Subcutaneous abdominal adipose tissue (tissue), 5 donors: Measurements from ENCODE around the gene LENG8.

Source experiments
- H3K27ac ChIP-seq: one replicate; pipeline ENCODE4 v1.7.0; 2013; ENCODE audit warnings: low read depth, mild to moderate bottlenecking, inconsistent platforms, low read length, moderate library complexity
- H3K27me3 ChIP-seq, 5 donors: one replicate each; pipeline ENCODE4 v1.7.0; 2013; ENCODE audit warnings: low read length in 5 of 5, inconsistent platforms in 1 of 5; ENCODE audit not compliant: control insufficient read depth in 5 of 5, insufficient read depth in 4 of 5
- H3K36me3 ChIP-seq, 5 donors: one replicate each; pipeline ENCODE4 v1.7.0; 2013; ENCODE audit warnings: low read length in 5 of 5; ENCODE audit not compliant: control insufficient read depth in 5 of 5, insufficient read depth in 5 of 5
- H3K4me1 ChIP-seq, 5 donors: one replicate each; pipeline ENCODE4 v1.7.0; 2013; ENCODE audit warnings: low read length in 5 of 5, mild to moderate bottlenecking in 3 of 5, moderate library complexity in 1 of 5; ENCODE audit not compliant: control insufficient read depth in 5 of 5, insufficient read depth in 5 of 5
- H3K4me3 ChIP-seq, 5 donors: one replicate each; pipeline ENCODE4 v1.7.0; 2013; ENCODE audit warnings: low read length in 5 of 5, low read depth in 1 of 5
- H3K9ac ChIP-seq, 5 donors: one replicate each; pipeline ENCODE4 v1.7.0; 2013; ENCODE audit warnings: low read length in 5 of 5, mild to moderate bottlenecking in 4 of 5, moderate library complexity in 3 of 5
- H3K9me3 ChIP-seq, 5 donors: one replicate each; pipeline ENCODE4 v1.7.0; 2013; ENCODE audit warnings: low read length in 5 of 5; ENCODE audit not compliant: control insufficient read depth in 5 of 5
- donor health status: healthy.
- donor health status: healthy.
- donor health status: healthy.
- donor health status: healthy.
- donor health status: healthy.

LENG8 gene

DNA sequence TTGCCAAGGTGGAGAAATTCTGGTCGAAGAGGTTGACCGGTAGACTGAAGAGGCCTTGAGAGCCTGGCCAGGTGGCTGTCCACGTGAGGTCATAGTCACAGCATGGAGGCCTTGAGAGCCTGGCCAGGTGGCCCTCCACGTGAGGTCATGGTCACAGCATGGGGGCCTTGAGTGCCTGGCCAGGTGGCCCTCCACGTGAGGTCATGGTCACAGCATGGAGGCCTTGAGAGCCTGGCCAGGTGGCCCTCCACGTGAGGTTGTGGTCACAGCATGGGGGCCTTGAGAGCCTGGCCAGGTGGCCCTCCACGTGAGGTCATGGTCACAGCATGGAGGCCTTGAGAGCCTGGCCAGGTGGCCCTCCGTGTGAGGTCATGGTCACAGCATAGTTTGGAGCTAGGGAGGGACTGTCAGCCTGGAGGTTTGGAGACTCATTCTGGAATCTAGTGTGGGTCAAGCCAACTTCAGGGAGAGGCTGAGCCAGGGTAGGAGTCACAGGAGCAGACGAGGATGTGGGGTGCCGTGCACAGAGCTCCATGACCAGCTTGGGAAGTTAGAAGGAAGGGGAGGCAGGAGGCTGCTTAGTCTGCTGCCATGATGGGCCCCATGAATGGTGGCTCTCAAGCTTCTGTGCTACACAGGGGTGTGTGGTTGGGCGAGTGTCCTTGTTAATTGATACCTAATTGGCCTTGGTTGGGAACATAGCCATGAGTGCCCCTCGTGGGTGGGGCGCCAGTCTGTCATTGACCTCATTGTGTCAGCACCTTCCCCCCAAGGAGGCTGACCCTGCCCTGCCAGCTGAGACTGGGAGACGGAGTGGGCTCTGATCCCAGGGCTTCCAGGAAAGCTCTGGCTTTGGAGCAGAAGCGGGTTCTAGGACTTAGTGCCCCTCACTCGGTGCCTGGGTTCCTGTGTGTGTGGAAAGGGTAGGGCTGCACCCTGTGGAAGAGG, 10.6 kb downstream of the LENG8 start:
- Histone ChIP-seq H3K27me3 (no peaks in the 10 kb centered on the region), H3K4me3 (no peak overlapping the region), H3K4me1 (peaks cover 0 to 40% (median 32%) of the 10 kb centered on the region in 5 donors), H3K9me3 (no peaks in the 10 kb centered on the region), H3K27ac (no peak overlapping the region), H3K36me3 (peaks cover 0 to 76% (median 72%) of the 10 kb centered on the region in 5 donors), H3K9ac (peak overlapping the region in 1 of 5 donors; percentile 2)

DNA sequence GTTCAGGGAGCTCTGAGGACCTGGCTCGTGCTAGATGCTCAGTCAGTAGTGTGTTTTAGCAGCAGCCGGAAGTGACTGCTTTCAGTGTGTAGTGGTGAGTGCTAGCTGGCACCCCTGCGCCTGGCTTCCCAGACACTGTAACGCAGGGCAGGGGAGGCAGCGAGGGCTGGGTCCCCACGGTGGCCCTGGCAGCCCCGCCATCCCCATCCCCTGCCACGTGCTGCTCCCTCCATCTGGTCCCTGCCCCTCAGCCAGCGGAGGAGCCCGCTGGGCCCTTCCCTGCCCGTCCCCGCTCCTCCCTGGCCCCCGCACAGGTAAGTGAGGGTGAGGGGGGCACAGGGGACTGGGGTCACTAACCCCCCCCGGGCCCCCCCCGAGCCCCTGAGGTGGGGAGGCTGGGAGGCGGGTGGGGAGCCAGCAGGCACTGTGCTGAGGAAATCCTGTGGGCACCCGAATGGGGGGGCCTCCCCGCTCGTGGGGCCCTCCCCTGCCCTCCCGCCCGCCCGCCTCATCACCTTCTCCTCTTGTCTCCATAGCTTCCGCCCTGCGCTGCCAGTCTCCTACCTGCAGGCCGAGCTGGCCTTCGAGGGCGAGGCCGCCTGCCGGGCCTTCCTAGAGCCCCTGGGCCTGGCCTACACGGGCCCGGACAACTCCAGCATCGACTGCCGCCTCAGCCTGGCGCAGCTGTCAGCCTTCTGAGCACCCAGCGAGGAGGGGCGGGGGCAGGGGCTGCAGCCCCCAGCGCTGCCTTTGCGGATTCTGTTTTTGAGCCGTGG, 11.4 kb downstream of the LENG8 start:
- H3K9ac ChIP-seq, result peak overlapping the region in 1 of 5 donors; percentile 2
- no peaks in the 10 kb centered on the region for H3K9me3 ChIP-seq
- H3K36me3 ChIP-seq, result peaks cover 0 to 67% (median 64%) of the 10 kb centered on the region in 5 donors
- no peak overlapping the region for H3K4me3 ChIP-seq
- peaks cover 0 to 44% (median 36%) of the 10 kb centered on the region in 5 donors for H3K4me1 ChIP-seq
- H3K27me3 ChIP-seq, result no peaks in the 10 kb centered on the region
- no peak overlapping the region for H3K27ac ChIP-seq

DNA sequence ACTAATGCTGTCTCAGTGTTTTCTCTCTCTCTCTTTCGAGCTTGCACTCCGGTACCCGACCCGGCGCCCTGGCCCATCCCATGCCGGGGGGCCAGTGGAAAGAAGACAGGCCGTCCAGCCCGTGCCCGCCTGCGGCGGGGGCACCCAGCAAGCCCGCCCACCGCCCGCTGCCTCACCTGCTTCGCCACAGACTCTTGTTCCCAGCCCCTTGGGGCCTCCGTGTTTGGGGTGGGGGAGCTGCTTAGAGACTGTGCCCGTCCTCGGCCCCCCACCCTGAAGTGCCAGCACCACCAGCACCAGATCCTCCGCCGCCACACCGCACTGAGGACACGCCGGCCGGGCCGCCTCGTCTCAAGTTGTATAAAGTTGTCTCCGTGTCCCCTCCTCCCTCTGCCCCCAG, 12.2 kb downstream of the LENG8 start:
- Histone ChIP-seq H3K9me3 (no peaks in the 10 kb centered on the region), H3K9ac (no peak overlapping the region), H3K27me3 (no peaks in the 10 kb centered on the region), H3K4me3 (no peak overlapping the region), H3K4me1 (peaks cover 0 to 44% (median 36%) of the 10 kb centered on the region in 5 donors), H3K36me3 (peaks cover 0 to 59% (median 56%) of the 10 kb centered on the region in 5 donors), H3K27ac (no peak overlapping the region)

DNA sequence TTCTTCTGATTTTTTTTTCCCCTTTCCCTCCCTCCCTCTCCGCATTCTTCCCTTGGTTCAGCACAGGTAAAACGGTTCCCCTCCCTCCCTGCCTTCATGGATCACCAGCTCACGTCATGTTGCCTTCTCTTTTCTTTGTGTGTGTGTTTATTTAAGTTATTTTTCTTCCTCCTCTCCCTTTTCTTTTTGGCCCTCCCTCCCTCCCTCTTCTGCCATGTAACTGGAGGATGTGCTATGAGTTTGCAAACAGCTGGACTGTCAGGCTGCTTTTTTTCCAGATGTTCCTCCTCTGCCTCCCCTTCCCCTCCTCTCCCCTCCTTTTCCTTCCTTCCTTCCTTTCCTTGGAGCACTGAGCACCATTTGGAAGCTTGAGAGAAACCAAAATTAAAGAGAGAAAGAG, 12.6 kb downstream of the LENG8 start:
- no peak overlapping the region for H3K4me3 ChIP-seq
- H3K4me1 ChIP-seq, result peaks cover 0 to 44% (median 36%) of the 10 kb centered on the region in 5 donors
- no peaks in the 10 kb centered on the region for H3K27me3 ChIP-seq
- no peaks in the 10 kb centered on the region for H3K9me3 ChIP-seq
- no peak overlapping the region for H3K9ac ChIP-seq
- peaks cover 0 to 55% (median 52%) of the 10 kb centered on the region in 5 donors for H3K36me3 ChIP-seq
- H3K27ac ChIP-seq, result peak overlapping the region; percentile 88

DNA sequence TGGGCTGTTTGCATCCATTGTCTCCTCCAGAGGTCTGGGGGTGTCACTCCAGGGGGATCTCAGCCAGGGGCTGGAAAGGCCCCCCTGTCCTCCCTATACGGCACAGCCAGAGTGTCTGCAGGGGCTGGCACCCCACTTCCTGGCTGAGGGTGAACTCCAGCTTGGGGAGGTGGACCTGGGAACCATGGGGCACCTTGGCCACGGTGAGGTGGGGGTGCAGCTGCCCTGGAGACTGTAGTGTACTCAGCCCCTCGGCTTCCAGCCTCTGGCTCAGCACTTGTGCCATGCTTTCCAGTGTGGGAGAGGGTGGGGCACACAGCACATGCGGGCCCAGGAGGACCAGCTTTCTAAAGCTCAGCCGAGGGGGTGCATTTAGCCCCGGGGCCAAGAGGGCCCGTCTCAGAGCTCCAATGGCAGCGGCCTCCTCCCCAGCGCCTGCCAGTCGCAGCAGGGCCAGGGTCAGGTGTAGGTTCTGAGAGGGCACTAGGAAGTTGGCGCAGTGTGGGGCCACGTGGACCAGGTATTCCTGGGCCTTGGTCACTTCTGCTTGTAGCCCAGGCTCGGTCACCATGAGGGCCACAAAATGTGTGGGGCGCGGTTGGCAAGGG, 13.2 kb downstream of the LENG8 start:
- no peaks in the 10 kb centered on the region for H3K9me3 ChIP-seq
- H3K9ac ChIP-seq, result peak overlapping the region in 4 of 5 donors; percentile 73 to 92 (median 80)
- peaks cover 0 to 50% (median 47%) of the 10 kb centered on the region in 5 donors for H3K36me3 ChIP-seq
- H3K4me3 ChIP-seq, result peak overlapping the region in 4 of 5 donors; percentile 64 to 76 (median 68)
- H3K27ac ChIP-seq, result peak overlapping the region; percentile 88
- no peaks in the 10 kb centered on the region for H3K27me3 ChIP-seq
- peaks cover 0 to 44% (median 36%) of the 10 kb centered on the region in 5 donors for H3K4me1 ChIP-seq

DNA sequence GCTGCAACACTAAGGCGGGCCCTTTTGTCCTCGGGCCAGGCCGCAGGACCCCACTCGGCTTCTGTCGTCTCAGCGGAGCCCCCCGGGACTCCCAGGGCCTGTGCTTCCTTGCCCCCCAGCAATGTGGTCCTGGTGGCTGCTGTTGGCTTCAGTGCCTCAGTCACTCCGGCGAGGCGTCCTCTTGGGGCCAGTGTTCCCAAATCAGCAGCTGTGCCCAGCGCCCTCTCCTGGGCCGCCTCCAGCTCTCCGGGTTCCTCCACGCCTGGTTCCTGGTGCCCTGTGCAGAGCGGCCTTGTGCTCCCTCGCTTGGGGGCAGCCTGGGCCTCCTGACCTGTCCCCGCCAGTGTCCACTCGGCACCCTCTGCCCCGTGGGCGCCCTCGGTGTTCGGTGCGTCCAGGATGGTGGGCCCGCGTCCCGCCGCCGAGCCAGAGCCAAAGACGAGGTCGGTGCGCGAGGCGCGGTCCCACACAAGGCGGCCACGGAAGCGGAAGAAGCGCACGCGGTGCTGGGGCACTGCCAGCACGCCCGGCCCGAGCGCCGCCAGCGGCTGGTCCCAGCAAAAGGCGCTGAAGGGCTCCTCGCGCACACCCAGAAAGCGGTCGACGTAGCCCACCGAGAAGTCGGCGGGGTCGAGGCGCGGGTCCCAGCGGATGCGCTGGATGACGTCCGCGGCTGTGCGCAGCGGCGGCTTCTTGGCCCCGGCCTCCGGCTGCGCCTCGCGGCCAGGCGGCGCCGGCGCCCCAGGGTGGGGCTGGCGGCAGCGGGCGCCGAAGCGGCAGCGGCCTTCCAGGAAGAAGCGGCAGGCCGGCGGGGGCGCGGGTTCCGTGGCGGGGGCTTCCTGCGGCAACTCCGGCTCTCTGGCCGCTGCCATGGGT, 13.9 kb downstream of the LENG8 start:
- H3K9ac ChIP-seq, result peak overlapping the region in 4 of 5 donors; percentile 73 to 92 (median 80)
- H3K9me3 ChIP-seq, result no peaks in the 10 kb centered on the region
- H3K27me3 ChIP-seq, result no peaks in the 10 kb centered on the region
- peak overlapping the region; percentile 88 for H3K27ac ChIP-seq
- peaks cover 0 to 44% (median 36%) of the 10 kb centered on the region in 5 donors for H3K4me1 ChIP-seq
- H3K36me3 ChIP-seq, result peaks cover 0 to 42% (median 40%) of the 10 kb centered on the region in 5 donors
- peak overlapping the region in 4 of 5 donors; percentile 64 to 76 (median 68) for H3K4me3 ChIP-seq

DNA sequence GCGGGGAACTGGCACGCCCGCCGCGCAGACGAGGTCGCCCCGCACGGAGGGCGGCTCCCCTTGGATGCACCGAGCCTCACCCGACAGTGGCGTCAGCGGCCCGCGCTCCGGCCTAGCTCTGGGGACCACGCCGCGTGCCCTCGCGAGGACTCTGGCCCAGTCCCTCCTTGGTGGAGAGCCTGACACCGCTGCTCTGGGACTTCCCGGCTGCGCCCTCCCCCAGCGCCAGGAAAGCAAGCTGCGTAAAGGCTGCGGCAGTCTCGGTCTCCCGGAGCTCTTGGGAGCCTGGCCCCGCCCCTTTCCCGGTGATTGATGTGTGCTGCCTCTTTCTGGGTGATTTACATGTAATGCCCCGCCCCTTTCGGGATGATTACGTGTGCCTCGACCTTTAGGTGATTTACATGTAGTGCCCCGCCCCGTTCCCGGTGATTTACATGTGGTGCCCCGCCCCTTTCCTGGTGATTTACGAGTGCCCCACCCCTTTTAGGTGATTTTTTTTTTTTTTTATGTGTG, 14.6 kb downstream of the LENG8 start, which contains the start of gene LENG9:
LENG9 (minus strand) TSS at position 248 of the 513 bp plus-strand sequence. CDS start 252 bp downstream, outside the sequence.
- Histone ChIP-seq H3K9ac (peak within 1 kb of the TSS in 4 of 5 donors; percentile 73 to 92 (median 80)), H3K4me1 (peaks cover 0 to 44% (median 36%) of the 10 kb centered on the region in 5 donors), H3K27ac (peak within 1 kb of the TSS; percentile 88), H3K4me3 (peak within 1 kb of the TSS; percentile 64 to 80 (median 70)), H3K27me3 (no peaks in the 10 kb centered on the region), H3K36me3 (peaks cover 0 to 35% (median 33%) of the 10 kb centered on the region in 5 donors), H3K9me3 (no peaks in the 10 kb centered on the region)

DNA sequence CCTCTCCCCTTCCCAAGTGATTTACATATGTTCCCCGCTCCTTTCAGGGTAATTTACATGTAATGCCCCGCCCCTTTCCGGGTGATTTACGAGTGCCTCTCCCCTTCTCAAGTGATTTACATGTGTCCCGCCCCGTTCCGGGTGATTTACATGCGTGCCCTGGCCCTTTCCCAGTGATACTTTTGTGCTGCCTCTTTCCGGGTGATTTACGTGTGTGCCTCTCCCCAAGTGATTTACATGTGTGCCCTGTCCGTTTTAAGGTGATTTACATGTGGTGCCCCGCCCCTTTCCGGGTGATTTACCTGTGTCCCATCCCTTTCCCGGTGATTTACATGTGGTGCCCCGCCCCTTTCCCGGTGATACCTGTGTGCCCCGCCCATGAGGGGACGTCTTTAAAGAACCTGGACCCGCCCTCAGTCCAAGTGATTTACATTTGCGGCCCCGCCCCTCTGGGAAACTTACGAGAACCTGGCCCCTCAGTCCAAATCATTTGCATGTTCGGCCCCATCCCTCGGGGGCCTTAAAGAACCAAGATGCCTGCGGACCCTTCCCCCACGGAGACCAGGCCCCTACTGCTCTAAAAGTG, 15.1 kb downstream of the LENG8 start:
- Histone ChIP-seq H3K27me3 (no peaks in the 10 kb centered on the region), H3K4me1 (peaks cover 0 to 46% (median 37%) of the 10 kb centered on the region in 5 donors), H3K9ac (peak overlapping the region in 4 of 5 donors; percentile 30 to 68 (median 56)), H3K36me3 (peaks cover 0 to 30% (median 27%) of the 10 kb centered on the region in 5 donors), H3K4me3 (peak overlapping the region; percentile 64 to 80 (median 70)), H3K27ac (peak overlapping the region; percentile 88), H3K9me3 (no peaks in the 10 kb centered on the region)
